GM21825 (cell line): ENCODE results near the gene A3GALT2.
"Not testable (repeated sequence)": the region's sequence is repeated elsewhere in the genome, so short reads cannot be mapped to it uniquely, and the experiment has no call there.

Source experiments
- ATAC-seq: cut with Tn5 transposase; IDR thresholded peaks from one replicate; pipeline ENCODE4 v1.9.1; 2021; ENCODE audit warnings: mild to moderate bottlenecking, moderate library complexity; ENCODE audit not compliant: unreplicated experiment

Gene A3GALT2

GRCh38 chr1:33317354-33317753 is 3.5 kb downstream of the A3GALT2 start:
- no peak for ATAC-seq

- ATAC-seq, result no peak
These were observed 4.3 kb downstream of the A3GALT2 start for GRCh38 chr1:33316601-33317000.

- ATAC-seq, result no peak
These were observed 6.5 kb downstream of the A3GALT2 start for GRCh38 chr1:33314416-33314815.

- no peak for ATAC-seq
These were observed 8.5 kb downstream of the A3GALT2 start for GRCh38 chr1:33312413-33312749.

- no peak for ATAC-seq
These were observed 9.0 kb downstream of the A3GALT2 start for GRCh38 chr1:33311706-33312412.

GRCh38 chr1:33310702-33311101 is 10.2 kb downstream of the A3GALT2 start:
- no peak for ATAC-seq

- not testable (repeated sequence) for ATAC-seq
These were observed 11.5 kb downstream of the A3GALT2 start for GRCh38 chr1:33309351-33309750.

- no peak for ATAC-seq
These were observed 13.4 kb downstream of the A3GALT2 start for GRCh38 chr1:33307494-33307864.

- no peak for ATAC-seq
These were observed 14.0 kb downstream of the A3GALT2 start for GRCh38 chr1:33306653-33307493.

GRCh38 chr1:33305816-33306652 is 14.9 kb downstream of the A3GALT2 start:
- ATAC-seq, result no peak

- ATAC-seq, result no peak
These were observed 15.9 kb downstream of the A3GALT2 start for GRCh38 chr1:33305016-33305415.

GRCh38 chr1:33302325-33302724 is 18.6 kb downstream of the A3GALT2 start:
- ATAC-seq, result no peak

- no peak for ATAC-seq
These were observed 19.5 kb downstream of the A3GALT2 start for GRCh38 chr1:33301273-33301984.

GRCh38 chr1:33300673-33301072 is 20.2 kb downstream of the A3GALT2 start:
- ATAC-seq, result no peak

GRCh38 chr1:33299461-33300155 is 21.3 kb downstream of the A3GALT2 start:
- no peak for ATAC-seq

- no peak for ATAC-seq
These were observed 22.1 kb downstream of the A3GALT2 start for GRCh38 chr1:33298623-33299277.

GRCh38 chr1:33297911-33298622 is 22.8 kb downstream of the A3GALT2 start:
- ATAC-seq, result no peak

GRCh38 chr1:33296824-33297223 is 24.1 kb downstream of the A3GALT2 start:
- no peak for ATAC-seq

- ATAC-seq, result no peak
These were observed 24.8 kb downstream of the A3GALT2 start for GRCh38 chr1:33296082-33296458.
